HCT116 (cell line): ENCODE results near the gene POC1B. TPM values are rescaled to one million over a fixed set of nuclear protein-coding genes. Genes with fewer than 3 reads are reported as not detected.

ENCODE experiments used
- ATAC-seq: fragments of 200-7000 bp; cut with Tn5 transposase; 2 replicates; pipeline ENCODE4 v1.9.1; 2020; ENCODE audit warnings: mild to moderate bottlenecking, moderate library complexity
- BruUV-seq: library from RNA; stranded (reverse); fragments of 400-500 nt; replicated peaks from 2 replicates; lab custom pipeline; 2021; lab: Mats Ljungman, UMichigan
- CTCF ChIA-PET: fragments of 300-600 bp; sonication (Branson Sonifier 250); formaldehyde crosslinking; loops from one replicate; lab custom pipeline; 2021; ENCODE audit warnings: antibody characterized with exemption; lab: Charles Lee
- POLR2A ChIA-PET: fragments of 300-600, 350-600 bp; sonication (Branson Sonifier 250); formaldehyde crosslinking; loops from one replicate; lab custom pipeline; 2021; ENCODE audit warnings: antibody characterized with exemption; lab: Charles Lee
- RAD21 ChIA-PET, 2 experiments: fragments of 300-600 bp; sonication (Branson Sonifier 250); formaldehyde crosslinking; loops; one replicate each; lab custom pipeline; 2023; ENCODE audit warnings: low total read pairs in 2 of 2; ENCODE audit not compliant: uncharacterized antibody in 2 of 2, unreplicated experiment in 2 of 2, low non-redundant PET in 1 of 2; lab: Charles Lee
- DNase-seq: peaks from one replicate; pipeline ENCODE4 v3.0.0-alpha.2; 2010; ENCODE audit warnings: low read depth, low spot score
- H2AFZ ChIP-seq: fragments of 200-600 bp; shearing (Covaris generic), sonication (generic); 2 replicates; pipeline ENCODE4 v1.6.1; 2017; ENCODE audit warnings: low read depth, mixed run types, mixed read lengths, antibody characterized with exemption, low read length; ENCODE audit not compliant: poor library complexity, severe bottlenecking
- H3K27ac ChIP-seq: 2 replicates; pipeline ENCODE4 v1.5.1; 2012; ENCODE audit warnings: low read depth, low read length
- H3K27me3 ChIP-seq: fragments of 200-600 bp; sonication (generic); 2 replicates; pipeline ENCODE4 v1.6.1; 2016; ENCODE audit warnings: mixed run types, low read length, mixed read lengths; ENCODE audit not compliant: insufficient read depth
- H3K36me3 ChIP-seq, 2 experiments: fragments of 200-500 bp in 1 of 2; fragments of 200-600 bp in 1 of 2; sonication (Bioruptor generic) in 1 of 2; sonication (generic) in 1 of 2; 2 replicates each; pipeline versions ENCODE4 v1.5.1 to v1.6.1; 2014 to 2016; ENCODE audit warnings: low read length in 2 of 2, inconsistent platforms in 1 of 2, mixed read lengths in 1 of 2, mixed run types in 1 of 2; ENCODE audit not compliant: insufficient read depth in 2 of 2, control insufficient read depth in 1 of 2
- H3K4me1 ChIP-seq, 2 experiments: fragments of 200-600 bp in 1 of 2; sonication (generic) in 1 of 2; 2 replicates each; pipeline versions ENCODE4 v1.5.1 to v1.6.1; 2012 to 2017; ENCODE audit warnings: low read length in 2 of 2, inconsistent platforms in 1 of 2, mild to moderate bottlenecking in 1 of 2, mixed read lengths in 1 of 2, mixed run types in 1 of 2, moderate library complexity in 1 of 2; ENCODE audit not compliant: insufficient read depth in 2 of 2, control insufficient read depth in 1 of 2
- H3K4me2 ChIP-seq: fragments of 200-600 bp; sonication (generic); 2 replicates; pipeline ENCODE4 v1.6.1; 2017; ENCODE audit warnings: mixed run types, low read length, mixed read lengths
- H3K4me3 ChIP-seq, 2 experiments: fragments of 200-600 bp in 1 of 2; sonication (generic) in 1 of 2; replicated peaks in 1 of 2; 2 replicates each; pipeline ENCODE4 v1.5.1; 2011 to 2016; ENCODE audit warnings: low read length in 2 of 2, control low read depth in 1 of 2, low read depth in 1 of 2, mild to moderate bottlenecking in 1 of 2, mixed read lengths in 1 of 2, mixed run types in 1 of 2
- H3K79me2 ChIP-seq: fragments of 200-600 bp; sonication (generic); 2 replicates; pipeline ENCODE4 v1.6.1; 2017; ENCODE audit warnings: mild to moderate bottlenecking, mixed run types, low read length, moderate library complexity, mixed read lengths; ENCODE audit not compliant: insufficient read depth
- H3K9ac ChIP-seq: fragments of 200-600 bp; sonication (generic); 2 replicates; pipeline ENCODE4 v1.6.1; 2016; ENCODE audit warnings: low read length, mixed read lengths
- H3K9me2 ChIP-seq: fragments of 200-600 bp; sonication (generic), shearing (Covaris generic); 2 replicates; pipeline ENCODE4 v1.6.1; 2017; ENCODE audit warnings: mixed run types, mild to moderate bottlenecking, moderate library complexity; ENCODE audit not compliant: insufficient read depth
- H3K9me3 ChIP-seq, 2 experiments: fragments of 200-500 bp in 1 of 2; fragments of 200-600 bp in 1 of 2; sonication (Bioruptor generic) in 1 of 2; sonication (generic) in 1 of 2; 2 replicates each; pipeline ENCODE4 v1.6.1; 2014 to 2017; ENCODE audit warnings: low read length in 2 of 2, mixed read lengths in 2 of 2, inconsistent platforms in 1 of 2, low read depth in 1 of 2, mild to moderate bottlenecking in 1 of 2, mixed run types in 1 of 2, moderate library complexity in 1 of 2; ENCODE audit not compliant: control insufficient read depth in 1 of 2, insufficient read depth in 1 of 2
- H4K20me1 ChIP-seq: fragments of 200-600 bp; sonication (generic), shearing (Covaris generic); 2 replicates; pipeline ENCODE4 v1.6.1; 2017; ENCODE audit warnings: mixed run types, mild to moderate bottlenecking, moderate library complexity; ENCODE audit not compliant: insufficient read depth
- CBX3 ChIP-seq: IDR thresholded peaks from 2 replicates; pipeline ENCODE4 v1.6.1; 2012; ENCODE audit warnings: low read depth
- CEBPB ChIP-seq: IDR thresholded peaks from 2 replicates; pipeline ENCODE4 v1.6.1; 2012; ENCODE audit warnings: low read depth
- ELF1 ChIP-seq: IDR thresholded peaks from 2 replicates; pipeline ENCODE4 v1.6.1; 2012; ENCODE audit warnings: low read depth, borderline replicate concordance
- EZH2 ChIP-seq: fragments of 200-600 bp; sonication (generic); IDR thresholded peaks from 2 replicates; pipeline ENCODE4 v1.6.1; 2017; ENCODE audit warnings: antibody characterized with exemption, mixed run types
- EZH2phosphoT487 ChIP-seq: fragments of 200-600 bp; IDR thresholded peaks from 2 replicates; pipeline ENCODE4 v1.6.1; 2018; ENCODE audit warnings: antibody characterized with exemption, borderline replicate concordance
- FOSL1 ChIP-seq: IDR thresholded peaks from 2 replicates; pipeline ENCODE4 v1.6.1; 2012; ENCODE audit warnings: low read depth
- JUND ChIP-seq: IDR thresholded peaks from 2 replicates; pipeline ENCODE4 v1.6.1; 2012
- POLR2A ChIP-seq: IDR thresholded peaks from 2 replicates; pipeline ENCODE4 v1.7.0; 2011; ENCODE audit warnings: borderline replicate concordance; ENCODE audit not compliant: insufficient read depth, insufficient read length; ENCODE audit errors: extremely low read depth
- SIN3A ChIP-seq: IDR thresholded peaks from 2 replicates; pipeline ENCODE4 v1.6.1; 2012; ENCODE audit warnings: low read depth
- SP1 ChIP-seq: IDR thresholded peaks from 2 replicates; pipeline ENCODE4 v1.6.1; 2012; ENCODE audit warnings: low read depth
- SRF ChIP-seq: IDR thresholded peaks from 2 replicates; pipeline ENCODE4 v1.6.1; 2012; ENCODE audit warnings: low read depth
- TCF7L2 ChIP-seq: IDR thresholded peaks from 2 replicates; pipeline ENCODE4 v1.7.0; 2011; ENCODE audit warnings: borderline replicate concordance, inconsistent platforms; ENCODE audit not compliant: insufficient read depth, insufficient read length; ENCODE audit errors: extremely low read depth
- YY1 ChIP-seq: IDR thresholded peaks from 2 replicates; pipeline ENCODE4 v1.6.1; 2011; ENCODE audit warnings: low read length, low read depth, moderate library complexity, mild to moderate bottlenecking; ENCODE audit not compliant: insufficient replicate concordance; ENCODE audit errors: extremely low read depth
- intact Hi-C: fragments of 100-400 bp; cut with micrococcal nuclease; formaldehyde crosslinking; loops from 2 replicates; pipeline ENCODE4 v1.10.0; 2022
- total RNA-seq: library from RNA; stranded (reverse); gene quantifications from one replicate; pipeline ENCODE4 v1.2.1, GENCODE V29; 2021; ENCODE audit not compliant: unreplicated experiment
- TF ChIP-seq, protein P1 (sequence below): IDR thresholded peaks from 2 replicates; pipeline ENCODE4 v1.6.1; 2012
- TF ChIP-seq, protein P2 (sequence below): IDR thresholded peaks from 2 replicates; pipeline ENCODE4 v1.6.1; 2012; ENCODE audit warnings: low read depth
- TF ChIP-seq, protein P3 (sequence below): IDR thresholded peaks from 2 replicates; pipeline ENCODE4 v1.6.1; 2011; ENCODE audit warnings: mild to moderate bottlenecking, low read length, moderate library complexity; ENCODE audit not compliant: insufficient replicate concordance; ENCODE audit errors: extremely low read depth
- TF ChIP-seq, protein P4 (sequence below), 3 experiments: fragments of 200-600 bp in 1 of 3; sonication (generic) in 1 of 3; IDR thresholded peaks in 2 of 3; conservative IDR thresholded peaks in 1 of 3; 2 replicates each; pipeline ENCODE4 v1.5.1; 2012 to 2017; ENCODE audit warnings: low read depth in 2 of 3, low read length in 2 of 3, antibody characterized with exemption in 1 of 3, borderline replicate concordance in 1 of 3, control low read depth in 1 of 3, mild to moderate bottlenecking in 1 of 3, mixed read lengths in 1 of 3, mixed run types in 1 of 3, moderate library complexity in 1 of 3; ENCODE audit not compliant: insufficient read depth in 1 of 3

The POC1B gene
- total RNA-seq, 1 experiment from 2014 or later: 14.3 TPM

DNA sequence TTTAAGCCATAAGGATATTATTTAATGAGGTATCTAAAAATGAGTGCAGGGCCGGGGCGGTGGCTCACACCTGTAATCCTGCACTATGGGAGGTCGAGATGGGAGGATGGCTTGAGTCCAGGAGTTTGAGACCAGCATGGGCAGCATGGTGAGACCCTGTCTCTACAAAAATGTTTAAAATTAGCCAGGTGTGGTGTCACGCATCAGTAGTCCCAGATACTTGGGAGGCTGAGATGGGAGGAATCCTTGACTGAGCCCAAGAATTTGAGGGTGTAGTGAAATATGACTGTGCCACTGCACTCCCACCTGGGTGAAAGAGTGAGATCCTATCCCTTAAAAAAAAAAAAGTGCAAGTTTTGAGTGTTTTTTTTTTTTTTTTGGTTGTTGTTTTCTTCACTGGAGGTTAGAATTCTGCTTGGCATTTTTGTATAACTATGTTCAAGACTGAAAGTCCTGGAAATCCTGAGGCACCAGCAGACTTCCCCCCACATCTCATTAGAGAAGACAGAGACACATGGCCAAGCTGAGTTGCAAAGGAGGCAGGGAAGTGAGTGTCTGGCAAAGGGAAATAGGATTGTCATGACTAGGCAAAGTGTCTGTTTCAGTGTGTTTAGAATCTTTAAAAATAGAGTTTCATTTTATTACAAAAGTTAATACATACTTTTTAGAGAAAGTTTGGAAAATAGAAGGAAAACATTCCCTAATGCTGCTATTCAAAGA is 120.1 kb downstream of the POC1B start:
- no TSS peak for BruUV-seq
- Histone ChIP-seq H4K20me1 (no peaks in the 10 kb centered on the region), H3K9me2 (no peaks in the 10 kb centered on the region), H3K4me1 (no peaks in the 10 kb centered on the region), H3K4me3 (no peak overlapping the region), H3K36me3 (no peaks in the 10 kb centered on the region), H3K9ac (no peak overlapping the region), H3K79me2 (no peaks in the 10 kb centered on the region), H3K27me3 (no peaks in the 10 kb centered on the region), H3K27ac (no peak overlapping the region), H2AFZ (no peak overlapping the region), H3K9me3 (no peaks in the 10 kb centered on the region), H3K4me2 (no peak overlapping the region)
- ATAC-seq (no peak), DNase-seq (no peak)
- ChIA-PET CTCF (no interaction called here), RAD21 (no interaction called here), POLR2A (no interaction called here)
- TF ChIP-seq ELF1 (no peak), SP1 (no peak), CBX3 (no peak), SRF (no peak), EZH2phosphoT487 (no peak), CEBPB (no peak), POLR2A (no peak), TCF7L2 (no peak), EZH2 (no peak), SIN3A (no peak), FOSL1 (no peak), JUND (no peak), YY1 (no peak)
- TF ChIP-seq, protein P1, sequence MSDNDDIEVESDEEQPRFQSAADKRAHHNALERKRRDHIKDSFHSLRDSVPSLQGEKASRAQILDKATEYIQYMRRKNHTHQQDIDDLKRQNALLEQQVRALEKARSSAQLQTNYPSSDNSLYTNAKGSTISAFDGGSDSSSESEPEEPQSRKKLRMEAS: no peak
- TF ChIP-seq, protein P2, sequence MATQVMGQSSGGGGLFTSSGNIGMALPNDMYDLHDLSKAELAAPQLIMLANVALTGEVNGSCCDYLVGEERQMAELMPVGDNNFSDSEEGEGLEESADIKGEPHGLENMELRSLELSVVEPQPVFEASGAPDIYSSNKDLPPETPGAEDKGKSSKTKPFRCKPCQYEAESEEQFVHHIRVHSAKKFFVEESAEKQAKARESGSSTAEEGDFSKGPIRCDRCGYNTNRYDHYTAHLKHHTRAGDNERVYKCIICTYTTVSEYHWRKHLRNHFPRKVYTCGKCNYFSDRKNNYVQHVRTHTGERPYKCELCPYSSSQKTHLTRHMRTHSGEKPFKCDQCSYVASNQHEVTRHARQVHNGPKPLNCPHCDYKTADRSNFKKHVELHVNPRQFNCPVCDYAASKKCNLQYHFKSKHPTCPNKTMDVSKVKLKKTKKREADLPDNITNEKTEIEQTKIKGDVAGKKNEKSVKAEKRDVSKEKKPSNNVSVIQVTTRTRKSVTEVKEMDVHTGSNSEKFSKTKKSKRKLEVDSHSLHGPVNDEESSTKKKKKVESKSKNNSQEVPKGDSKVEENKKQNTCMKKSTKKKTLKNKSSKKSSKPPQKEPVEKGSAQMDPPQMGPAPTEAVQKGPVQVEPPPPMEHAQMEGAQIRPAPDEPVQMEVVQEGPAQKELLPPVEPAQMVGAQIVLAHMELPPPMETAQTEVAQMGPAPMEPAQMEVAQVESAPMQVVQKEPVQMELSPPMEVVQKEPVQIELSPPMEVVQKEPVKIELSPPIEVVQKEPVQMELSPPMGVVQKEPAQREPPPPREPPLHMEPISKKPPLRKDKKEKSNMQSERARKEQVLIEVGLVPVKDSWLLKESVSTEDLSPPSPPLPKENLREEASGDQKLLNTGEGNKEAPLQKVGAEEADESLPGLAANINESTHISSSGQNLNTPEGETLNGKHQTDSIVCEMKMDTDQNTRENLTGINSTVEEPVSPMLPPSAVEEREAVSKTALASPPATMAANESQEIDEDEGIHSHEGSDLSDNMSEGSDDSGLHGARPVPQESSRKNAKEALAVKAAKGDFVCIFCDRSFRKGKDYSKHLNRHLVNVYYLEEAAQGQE: no peak
- TF ChIP-seq, protein P3, sequence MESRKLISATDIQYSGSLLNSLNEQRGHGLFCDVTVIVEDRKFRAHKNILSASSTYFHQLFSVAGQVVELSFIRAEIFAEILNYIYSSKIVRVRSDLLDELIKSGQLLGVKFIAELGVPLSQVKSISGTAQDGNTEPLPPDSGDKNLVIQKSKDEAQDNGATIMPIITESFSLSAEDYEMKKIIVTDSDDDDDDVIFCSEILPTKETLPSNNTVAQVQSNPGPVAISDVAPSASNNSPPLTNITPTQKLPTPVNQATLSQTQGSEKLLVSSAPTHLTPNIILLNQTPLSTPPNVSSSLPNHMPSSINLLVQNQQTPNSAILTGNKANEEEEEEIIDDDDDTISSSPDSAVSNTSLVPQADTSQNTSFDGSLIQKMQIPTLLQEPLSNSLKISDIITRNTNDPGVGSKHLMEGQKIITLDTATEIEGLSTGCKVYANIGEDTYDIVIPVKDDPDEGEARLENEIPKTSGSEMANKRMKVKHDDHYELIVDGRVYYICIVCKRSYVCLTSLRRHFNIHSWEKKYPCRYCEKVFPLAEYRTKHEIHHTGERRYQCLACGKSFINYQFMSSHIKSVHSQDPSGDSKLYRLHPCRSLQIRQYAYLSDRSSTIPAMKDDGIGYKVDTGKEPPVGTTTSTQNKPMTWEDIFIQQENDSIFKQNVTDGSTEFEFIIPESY: no peak
- TF ChIP-seq, protein P4, sequence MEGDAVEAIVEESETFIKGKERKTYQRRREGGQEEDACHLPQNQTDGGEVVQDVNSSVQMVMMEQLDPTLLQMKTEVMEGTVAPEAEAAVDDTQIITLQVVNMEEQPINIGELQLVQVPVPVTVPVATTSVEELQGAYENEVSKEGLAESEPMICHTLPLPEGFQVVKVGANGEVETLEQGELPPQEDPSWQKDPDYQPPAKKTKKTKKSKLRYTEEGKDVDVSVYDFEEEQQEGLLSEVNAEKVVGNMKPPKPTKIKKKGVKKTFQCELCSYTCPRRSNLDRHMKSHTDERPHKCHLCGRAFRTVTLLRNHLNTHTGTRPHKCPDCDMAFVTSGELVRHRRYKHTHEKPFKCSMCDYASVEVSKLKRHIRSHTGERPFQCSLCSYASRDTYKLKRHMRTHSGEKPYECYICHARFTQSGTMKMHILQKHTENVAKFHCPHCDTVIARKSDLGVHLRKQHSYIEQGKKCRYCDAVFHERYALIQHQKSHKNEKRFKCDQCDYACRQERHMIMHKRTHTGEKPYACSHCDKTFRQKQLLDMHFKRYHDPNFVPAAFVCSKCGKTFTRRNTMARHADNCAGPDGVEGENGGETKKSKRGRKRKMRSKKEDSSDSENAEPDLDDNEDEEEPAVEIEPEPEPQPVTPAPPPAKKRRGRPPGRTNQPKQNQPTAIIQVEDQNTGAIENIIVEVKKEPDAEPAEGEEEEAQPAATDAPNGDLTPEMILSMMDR (IDR thresholded peaks at IDR 0.05 in 2 of 3, conservative IDR thresholded peaks at IDR 0.05 in 1 of 3; ENCODE audit: borderline replicate concordance in 1 of 3, insufficient read depth in 1 of 3, low read depth in 2 of 3, low read length in 2 of 3): no peak
- intact Hi-C loops: no loop called here
